Hepatocyte (in vitro differentiated cells): Measurements from ENCODE around the gene HPCAL4.

Experiments
- CTCF ChIP-seq: fragments of 200-600 bp; sonication (generic); IDR thresholded peaks from 2 replicates; pipeline ENCODE4 v1.5.1; 2016; ENCODE audit warnings: antibody characterized with exemption, mild to moderate bottlenecking; ENCODE audit not compliant: poor library complexity
- EZH2 ChIP-seq: fragments of 200-600 bp; sonication (generic); IDR thresholded peaks from 2 replicates; pipeline ENCODE4 v1.6.1; 2016; ENCODE audit warnings: antibody characterized with exemption, mild to moderate bottlenecking, borderline replicate concordance
- EZH2phosphoT487 ChIP-seq: fragments of 200-600 bp; sonication (generic); IDR thresholded peaks from one replicate; pipeline ENCODE4 v1.6.1; 2018; ENCODE audit warnings: antibody characterized with exemption, mild to moderate bottlenecking, low read depth, moderate library complexity; ENCODE audit not compliant: unreplicated experiment, severe bottlenecking

GRCh38 chr1:39635871-39636210 lies 55.4 kb downstream of the HPCAL4 start:
- no peak for TF ChIP-seq EZH2phosphoT487
- no peak for TF ChIP-seq CTCF
- no peak for TF ChIP-seq EZH2
